ENCODE measurements around the gene CFDP1. TPM values are rescaled to one million over a fixed set of nuclear protein-coding genes. Genes with fewer than 3 reads are reported as not detected.

The CFDP1 gene
- polyA plus RNA-seq, 3 donors: 12.9 to 23.2 (median 19.0) TPM

- Mint-ChIP-seq H3K27me3 (ENCODE audit: low read depth in 3 of 3) (no peaks in the 10 kb centered on the region), H3K27ac (no peak overlapping the region), H3K4me1 (no peaks in the 10 kb centered on the region), H3K36me3 (peaks cover 40 to 64% of the 10 kb centered on the region in 2 donors), H3K9me3 (peaks cover 0 to 2% (median 0%) of the 10 kb centered on the region in 7 donors), H3K4me3 (no peak overlapping the region)
- Histone ChIP-seq H3K9ac (ENCODE audit: insufficient read depth, low read length, poor library complexity, severe bottlenecking) (no peak overlapping the region), H2AFZ (ENCODE audit: insufficient read depth, low read depth, low read length, poor library complexity, severe bottlenecking) (no peak overlapping the region), H3K79me2 (ENCODE audit: insufficient read depth, low read length) (peaks cover 17% of the 10 kb centered on the region), H3K4me2 (replicated peaks; ENCODE audit: extremely low read depth, low read length, poor library complexity, severe bottlenecking) (no peak overlapping the region), H3K27me3 (ENCODE audit: control insufficient read depth in 2 of 2, insufficient read depth in 2 of 2, low read length in 2 of 2) (no peaks in the 10 kb centered on the region), H3K36me3 (replicated peaks in 1 of 2; ENCODE audit: control insufficient read depth in 1 of 2, insufficient read depth in 2 of 2, low read length in 2 of 2) (peaks cover 20 to 52% of the 10 kb centered on the region in 2 donors), H4K20me1 (ENCODE audit: insufficient read depth, low read length) (peaks cover 27% of the 10 kb centered on the region), H3K4me3 (replicated peaks in 1 of 3; ENCODE audit: low read depth in 2 of 3, low read length in 3 of 3) (no peak overlapping the region), H3K4me1 (ENCODE audit: control insufficient read depth in 1 of 2, insufficient read depth in 2 of 2, low read length in 2 of 2) (no peaks in the 10 kb centered on the region), H3K27ac (ENCODE audit: low read depth in 1 of 2, low read length in 2 of 2) (no peak overlapping the region), H3K9me3 (replicated peaks in 1 of 2; ENCODE audit: control insufficient read depth in 1 of 2, insufficient read depth in 1 of 2, low read length in 2 of 2) (no peaks in the 10 kb centered on the region)
- DNase-seq: no peak
- TF ChIP-seq CTCF (IDR thresholded peaks at IDR 0.05): no peak
- intact Hi-C loops (cut with micrococcal nuclease): no loop called here
Observed at GRCh38 chr16:75446416-75446815, 13.1 kb upstream of the CFDP1 start.

- Histone ChIP-seq H4K20me1 (ENCODE audit: insufficient read depth, low read length) (peaks cover 17% of the 10 kb centered on the region), H3K4me2 (replicated peaks; ENCODE audit: extremely low read depth, low read length, poor library complexity, severe bottlenecking) (no peak overlapping the region), H3K36me3 (replicated peaks in 1 of 2; ENCODE audit: control insufficient read depth in 1 of 2, insufficient read depth in 2 of 2, low read length in 2 of 2) (peaks cover 10 to 41% of the 10 kb centered on the region in 2 donors), H3K4me3 (replicated peaks in 1 of 3; ENCODE audit: low read depth in 2 of 3, low read length in 3 of 3) (no peak overlapping the region), H3K4me1 (ENCODE audit: control insufficient read depth in 1 of 2, insufficient read depth in 2 of 2, low read length in 2 of 2) (no peaks in the 10 kb centered on the region), H3K27me3 (ENCODE audit: control insufficient read depth in 2 of 2, insufficient read depth in 2 of 2, low read length in 2 of 2) (no peaks in the 10 kb centered on the region), H3K27ac (ENCODE audit: low read depth in 1 of 2, low read length in 2 of 2) (no peak overlapping the region), H3K9ac (ENCODE audit: insufficient read depth, low read length, poor library complexity, severe bottlenecking) (no peak overlapping the region), H2AFZ (ENCODE audit: insufficient read depth, low read depth, low read length, poor library complexity, severe bottlenecking) (no peak overlapping the region), H3K79me2 (ENCODE audit: insufficient read depth, low read length) (peaks cover 7% of the 10 kb centered on the region), H3K9me3 (replicated peaks in 1 of 2; ENCODE audit: control insufficient read depth in 1 of 2, insufficient read depth in 1 of 2, low read length in 2 of 2) (no peaks in the 10 kb centered on the region)
- peaks cover 30 to 52% of the 10 kb centered on the region in 2 donors for H3K36me3 Mint-ChIP-seq
- no peak for TF ChIP-seq CTCF (IDR thresholded peaks at IDR 0.05)
- peaks cover 0 to 3% (median 0%) of the 10 kb centered on the region in 7 donors for H3K9me3 Mint-ChIP-seq
- H3K27me3 Mint-ChIP-seq (ENCODE audit: low read depth in 3 of 3): peaks cover 0 to 2% (median 0%) of the 10 kb centered on the region in 3 donors
- no peak overlapping the region for H3K27ac Mint-ChIP-seq
- no peaks in the 10 kb centered on the region for H3K4me1 Mint-ChIP-seq
- no peak for DNase-seq
- intact Hi-C loops (cut with micrococcal nuclease): no loop called here
- no peak overlapping the region for H3K4me3 Mint-ChIP-seq
- WGBS (ENCODE audit: insufficient coverage): 100% methylated on average over 2 of the region's 5 CpGs
Observed at GRCh38 chr16:75445298-75445697, 12.0 kb upstream of the CFDP1 start.

Data from CD14-positive monocyte (primary cell).